ENCODE results near the gene TSPAN9. TPM values are rescaled to one million over a fixed set of nuclear protein-coding genes. Genes with fewer than 3 reads are reported as not detected.

Gene TSPAN9
- total and polyA plus RNA-seq, 8 donors, result 1.4 to 58.3 (median 7.9) TPM

DNA sequence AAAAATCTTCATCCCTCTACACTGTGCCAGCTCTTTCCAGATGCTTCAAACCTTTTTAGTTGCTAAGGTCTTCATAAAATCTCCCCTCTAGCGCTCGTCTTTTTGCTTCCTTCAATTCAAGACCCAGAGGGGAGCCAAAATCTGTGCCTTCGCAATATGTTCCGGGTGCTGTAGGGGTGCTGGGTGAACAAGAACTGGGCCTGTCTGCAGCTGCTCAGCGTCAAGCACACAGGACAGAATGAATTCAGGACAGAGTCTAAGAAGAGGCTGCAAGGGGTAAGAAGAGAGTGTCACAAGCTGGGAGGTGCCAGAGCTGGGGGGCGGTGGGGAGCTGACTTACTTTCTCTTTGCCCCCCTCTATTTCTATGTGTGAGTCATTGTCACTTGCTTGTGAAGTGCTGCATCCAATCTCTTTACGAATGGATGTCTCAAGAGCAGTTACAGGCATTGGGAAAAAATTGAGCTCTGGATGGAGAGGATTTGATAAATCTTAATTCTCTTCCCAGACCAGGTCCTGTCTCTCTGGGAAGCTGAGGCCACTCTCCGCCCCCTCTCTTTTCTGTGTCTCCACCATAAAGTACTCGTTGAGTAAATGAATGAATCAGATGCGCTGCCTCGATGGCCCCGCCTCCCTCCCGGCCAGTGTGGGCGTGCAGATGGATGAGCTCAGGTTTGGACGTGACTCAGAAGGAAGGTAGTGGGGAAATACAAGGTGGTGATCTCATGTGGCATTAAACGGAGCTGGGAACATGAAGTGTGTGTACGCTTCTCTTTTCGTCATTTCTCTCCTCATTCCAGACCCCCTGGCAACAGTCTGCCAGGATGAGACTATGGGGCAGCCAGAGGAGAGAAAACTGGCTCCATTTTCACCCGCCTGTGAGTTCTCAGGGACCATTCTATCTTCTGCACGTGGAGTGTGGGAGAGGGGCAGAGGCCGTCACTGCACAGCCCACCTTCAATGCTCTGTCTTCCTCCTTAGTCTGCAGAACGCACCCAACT lies 91.3 kb downstream of the TSPAN9 start:
- H3K4me1 ChIP-seq, result peaks cover 0 to 26% (median 15%) of the 10 kb centered on the region in 4 donors
- no peak overlapping the region for H3K4me3 ChIP-seq
- no peaks in the 10 kb centered on the region for H3K9me3 ChIP-seq
- TF ChIP-seq POLR2AphosphoS5 (IDR thresholded peaks at IDR 0.05), result peak in 1 of 3 donors; percentile 35
- TF ChIP-seq, protein P1, sequence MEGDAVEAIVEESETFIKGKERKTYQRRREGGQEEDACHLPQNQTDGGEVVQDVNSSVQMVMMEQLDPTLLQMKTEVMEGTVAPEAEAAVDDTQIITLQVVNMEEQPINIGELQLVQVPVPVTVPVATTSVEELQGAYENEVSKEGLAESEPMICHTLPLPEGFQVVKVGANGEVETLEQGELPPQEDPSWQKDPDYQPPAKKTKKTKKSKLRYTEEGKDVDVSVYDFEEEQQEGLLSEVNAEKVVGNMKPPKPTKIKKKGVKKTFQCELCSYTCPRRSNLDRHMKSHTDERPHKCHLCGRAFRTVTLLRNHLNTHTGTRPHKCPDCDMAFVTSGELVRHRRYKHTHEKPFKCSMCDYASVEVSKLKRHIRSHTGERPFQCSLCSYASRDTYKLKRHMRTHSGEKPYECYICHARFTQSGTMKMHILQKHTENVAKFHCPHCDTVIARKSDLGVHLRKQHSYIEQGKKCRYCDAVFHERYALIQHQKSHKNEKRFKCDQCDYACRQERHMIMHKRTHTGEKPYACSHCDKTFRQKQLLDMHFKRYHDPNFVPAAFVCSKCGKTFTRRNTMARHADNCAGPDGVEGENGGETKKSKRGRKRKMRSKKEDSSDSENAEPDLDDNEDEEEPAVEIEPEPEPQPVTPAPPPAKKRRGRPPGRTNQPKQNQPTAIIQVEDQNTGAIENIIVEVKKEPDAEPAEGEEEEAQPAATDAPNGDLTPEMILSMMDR (IDR thresholded peaks at IDR 0.05), result no peak
- DNase-seq, result peak in 1 of 2 donors; percentile 66
- WGBS, 5 donors, result 70 to 80% (median 74%) methylated on average over 22 of the region's 22 CpGs
- no peaks in the 10 kb centered on the region for H3K27me3 ChIP-seq
- no peak overlapping the region for H3K27ac ChIP-seq
- intact Hi-C loops (cut with DNase I; ENCODE audit: low total_unique reads), result no loop called here
- H3K36me3 ChIP-seq, result peaks cover 0 to 4% (median 0%) of the 10 kb centered on the region in 4 donors

DNA sequence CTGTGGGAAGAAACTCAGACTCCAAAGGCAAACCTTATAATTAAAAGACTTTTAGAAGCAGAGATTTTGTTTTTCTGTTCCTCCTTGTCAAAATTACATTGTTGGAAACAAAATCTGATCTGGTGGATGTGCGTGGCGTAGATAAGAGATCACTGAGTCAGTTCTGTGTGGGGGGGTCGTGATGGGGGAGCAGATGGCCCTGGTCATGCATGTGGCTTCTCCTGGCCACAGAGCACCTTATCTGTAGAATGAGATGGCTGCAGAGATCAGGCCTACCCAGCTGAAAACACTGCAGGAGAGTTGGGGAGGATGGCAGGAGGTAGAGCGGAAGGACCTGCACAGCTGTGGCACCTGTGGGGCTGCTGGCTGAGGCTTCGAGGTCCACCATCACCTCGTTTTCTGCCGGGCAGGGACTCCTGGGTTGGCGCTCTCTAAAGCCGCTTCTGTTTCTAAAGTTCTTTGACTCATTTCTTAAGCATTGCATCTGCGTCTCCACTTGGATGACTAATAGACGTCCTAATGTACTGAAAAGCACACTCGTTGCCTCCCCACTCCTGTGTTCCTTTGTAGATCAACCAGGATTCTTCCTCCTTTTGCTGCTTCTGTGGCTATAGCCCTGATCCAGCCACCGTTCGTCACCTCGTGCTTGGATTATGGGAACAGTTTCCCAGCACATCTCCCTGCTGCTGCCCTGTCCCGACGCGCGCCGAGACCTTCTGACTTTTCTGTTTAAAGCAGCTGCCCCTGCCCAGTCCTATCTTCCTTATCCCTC lies 93.4 kb downstream of the TSPAN9 start:
- 78 to 86% (median 83%) methylated on average over 20 of the region's 20 CpGs for WGBS, 5 donors
- Histone ChIP-seq H3K4me1 (peaks cover 0 to 17% (median 6%) of the 10 kb centered on the region in 4 donors), H3K27me3 (no peaks in the 10 kb centered on the region), H3K4me3 (no peak overlapping the region), H3K27ac (no peak overlapping the region), H3K36me3 (peaks cover 0 to 4% (median 0%) of the 10 kb centered on the region in 4 donors), H3K9me3 (no peaks in the 10 kb centered on the region)
- intact Hi-C loops (cut with DNase I; ENCODE audit: low total_unique reads), result no loop called here
- TF ChIP-seq, protein P1 (IDR thresholded peaks at IDR 0.05), result no peak
- TF ChIP-seq POLR2AphosphoS5 (IDR thresholded peaks at IDR 0.05) (no peak), POLR2A (IDR thresholded peaks at IDR 0.05) (no peak), EP300 (IDR thresholded peaks at IDR 0.05) (no peak)
- no peak for DNase-seq

DNA sequence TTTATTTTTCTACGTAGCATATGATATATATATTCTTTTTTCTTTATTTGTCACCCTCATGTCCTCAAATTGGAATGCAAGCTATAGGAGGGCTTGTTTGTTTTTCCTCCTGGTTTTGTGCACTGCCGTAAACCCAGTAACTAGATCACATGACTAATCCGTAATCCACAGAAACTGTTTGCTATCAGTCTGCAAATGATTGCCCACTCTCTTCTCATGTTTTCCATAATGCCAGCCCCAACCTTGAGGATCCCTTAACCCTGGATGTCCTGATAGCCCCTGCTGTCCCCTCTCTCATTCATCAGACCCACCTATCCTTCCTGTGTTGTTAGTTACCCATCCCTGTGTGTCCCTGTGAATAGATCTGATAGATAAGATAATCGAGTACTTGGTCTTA lies 94.0 kb downstream of the TSPAN9 start:
- no peak overlapping the region for H3K27ac ChIP-seq
- H3K4me3 ChIP-seq, result no peak overlapping the region
- peaks cover 0 to 4% (median 0%) of the 10 kb centered on the region in 4 donors for H3K36me3 ChIP-seq
- H3K27me3 ChIP-seq, result no peaks in the 10 kb centered on the region
- TF ChIP-seq, protein P1 (IDR thresholded peaks at IDR 0.05), result no peak
- no peak for TF ChIP-seq EP300 (IDR thresholded peaks at IDR 0.05)
- TF ChIP-seq POLR2AphosphoS5 (IDR thresholded peaks at IDR 0.05), result no peak
- TF ChIP-seq POLR2A (IDR thresholded peaks at IDR 0.05), result no peak
- intact Hi-C loops (cut with DNase I; ENCODE audit: low total_unique reads), result no loop called here
- no peaks in the 10 kb centered on the region for H3K9me3 ChIP-seq
- no peak for DNase-seq
- 40 to 56% (median 42%) methylated on average over 4 of the region's 4 CpGs for WGBS, 5 donors
- peaks cover 0 to 17% (median 6%) of the 10 kb centered on the region in 4 donors for H3K4me1 ChIP-seq
